ENCODE data around the gene MB.

MB gene

GRCh38 chr22:35614404-35614803, 2.7 kb downstream of the MB start:
- no peak for FAIRE-seq

- FAIRE-seq: no peak
Measured at GRCh38 chr22:35612903-35613302, 4.2 kb downstream of the MB start.

GRCh38 chr22:35611891-35612576, 5.1 kb downstream of the MB start:
- no peak for FAIRE-seq

- FAIRE-seq: no peak
Measured at GRCh38 chr22:35611200-35611890, 5.8 kb downstream of the MB start.

- FAIRE-seq: no peak
Measured at GRCh38 chr22:35610741-35611140, 6.4 kb downstream of the MB start.

- no peak for FAIRE-seq
Measured at GRCh38 chr22:35609761-35610160, 7.4 kb downstream of the MB start.

- FAIRE-seq: no peak
Measured at GRCh38 chr22:35609261-35609660, 7.9 kb downstream of the MB start.

- FAIRE-seq: no peak
Measured at GRCh38 chr22:35608088-35608487, 9.0 kb downstream of the MB start.

GRCh38 chr22:35606916-35607315, 10.2 kb downstream of the MB start:
- FAIRE-seq: no peak

- no peak for FAIRE-seq
Measured at GRCh38 chr22:35605851-35606481, 11.2 kb downstream of the MB start.

GRCh38 chr22:35605369-35605680, 11.8 kb downstream of the MB start:
- FAIRE-seq: no peak

- FAIRE-seq: no peak
Measured at GRCh38 chr22:35604621-35605368, 12.3 kb downstream of the MB start.

- FAIRE-seq: no peak
Measured at GRCh38 chr22:35601743-35602615, 15.2 kb downstream of the MB start.

GRCh38 chr22:35601013-35601580, 16.0 kb downstream of the MB start:
- no peak for FAIRE-seq

- no peak for FAIRE-seq
Measured at GRCh38 chr22:35600476-35600875, 16.7 kb downstream of the MB start.

GRCh38 chr22:35599364-35599763, 17.8 kb downstream of the MB start:
- no peak for FAIRE-seq

- no peak for FAIRE-seq
Measured at GRCh38 chr22:35598396-35598710, 18.8 kb downstream of the MB start.

- no peak for FAIRE-seq
Measured at GRCh38 chr22:35597692-35598395, 19.3 kb downstream of the MB start.

GRCh38 chr22:35596821-35597220, 20.3 kb downstream of the MB start:
- FAIRE-seq: no peak

GRCh38 chr22:35594686-35595085, 22.4 kb downstream of the MB start:
- no peak for FAIRE-seq

- FAIRE-seq: no peak
Measured at GRCh38 chr22:35593891-35594470, 23.1 kb downstream of the MB start.

Data from A204.1 (cell line).